Sigmoid colon (tissue), 7 donors: ENCODE measurements around the gene AHNAK. TPM values are rescaled to one million over a fixed set of nuclear protein-coding genes. Genes with fewer than 3 reads are reported as not detected.
"Not testable (repeated sequence)": the region's sequence is repeated elsewhere in the genome, so short reads cannot be mapped to it uniquely, and the experiment has no call there.

Source experiments
- DNase-seq: peaks from one replicate; pipeline ENCODE4 v3.0.0-alpha.2; 2019
- H3K27ac ChIP-seq, 4 donors: fragments of 200-600 bp; sonication (generic); one replicate each; pipeline ENCODE4 v1.5.1; 2016 to 2019; ENCODE audit warnings: mild to moderate bottlenecking in 1 of 4
- H3K27me3 ChIP-seq, 3 donors: fragments of 200-600 bp; sonication (generic); one replicate each; pipeline ENCODE4 v1.5.1; 2019; ENCODE audit warnings: mild to moderate bottlenecking in 1 of 3
- H3K36me3 ChIP-seq, 4 donors: fragments of 200-600 bp; sonication (generic); one replicate each; pipeline ENCODE4 v1.5.1; 2016 to 2019
- H3K4me1 ChIP-seq, 4 donors: fragments of 200-600 bp; sonication (generic); one replicate each; pipeline ENCODE4 v1.5.1; 2017 to 2019
- H3K4me3 ChIP-seq, 4 donors: fragments of 200-600 bp; sonication (generic); one replicate each; pipeline ENCODE4 v1.5.1; 2017 to 2019; ENCODE audit warnings: mild to moderate bottlenecking in 2 of 4, moderate library complexity in 1 of 4
- H3K9me3 ChIP-seq, 4 donors: fragments of 200-600 bp in 3 of 4; sonication (generic) in 3 of 4; one replicate each; pipeline versions ENCODE4 v1.5.1 to v1.6.1; 2013 to 2019
- EP300 ChIP-seq, 4 donors: sonication (generic); formaldehyde crosslinking; IDR thresholded peaks; one replicate each; pipeline ENCODE4 v1.6.1; 2017; ENCODE audit warnings: antibody characterized with exemption in 4 of 4
- POLR2A ChIP-seq, 2 donors: fragments of 450-650 bp; IDR thresholded peaks; one replicate each; pipeline ENCODE4 v1.6.1; 2016; ENCODE audit warnings: antibody characterized with exemption in 2 of 2, mild to moderate bottlenecking in 2 of 2, moderate library complexity in 2 of 2
- POLR2AphosphoS5 ChIP-seq, 4 donors: sonication (generic); formaldehyde crosslinking; IDR thresholded peaks; one replicate each; pipeline ENCODE4 v1.6.1; 2017; ENCODE audit warnings: antibody characterized with exemption in 4 of 4
- WGBS, 2 donors: extraction: QIAGEN DNeasy Blood & Tissue Kit; methylation state at CpG; one replicate each; pipeline ENCODE4 v1.1.7; 2013; 5-methylcytosine and 5-hydroxymethylcytosine counted together
- intact Hi-C: fragments of 100-400 bp; cut with DNase I; formaldehyde crosslinking; loops from one replicate; pipeline ENCODE4 v1.15.1; 2023
- polyA plus RNA-seq, 3 donors: library from polyadenylated mRNA; stranded (reverse); fragments of 200-250 nt; gene quantifications; one replicate each; pipeline ENCODE4 v1.2.3, GENCODE V29; 2013
- total RNA-seq, 4 donors: library from RNA; depleted of rRNA; stranded (reverse); fragments of >200 nt; gene quantifications; one replicate each; pipeline ENCODE4 v1.1.0, GENCODE V29; 2016
- TF ChIP-seq, protein P1 (sequence below), 4 experiments: fragments of 450-650 bp in 3 of 4; fragments of 200-600 bp in 1 of 4; IDR thresholded peaks; one replicate each; pipeline ENCODE4 v1.5.1; 2016 to 2019; ENCODE audit warnings: antibody characterized with exemption in 4 of 4, mild to moderate bottlenecking in 3 of 4, moderate library complexity in 2 of 4
- donor health status: healthy with polysubstance abuse.
- donor health status: Bipolar disorder and iron deficiency.
- donor health status: healthy.

Gene AHNAK
- total and polyA plus RNA-seq, 7 donors = 82.3 to 1,294 (median 751) TPM

- Histone ChIP-seq H3K27ac (no peak overlapping the region), H3K4me1 (peaks cover 0 to 13% (median 8%) of the 10 kb centered on the region in 4 donors), H3K9me3 (no peaks in the 10 kb centered on the region), H3K27me3 (no peaks in the 10 kb centered on the region), H3K4me3 (no peak overlapping the region), H3K36me3 (no peaks in the 10 kb centered on the region)
- intact Hi-C loops = loop anchor here (10.0 kb wide), 1 partner anchor 494 kb away; the partner anchor contains the start of gene SLC3A2
- 55 to 98% methylated on average over 1 of the region's 1 CpG for WGBS, 2 donors
- TF ChIP-seq POLR2AphosphoS5 (IDR thresholded peaks at IDR 0.05) = no peak
- no peak for TF ChIP-seq EP300 (IDR thresholded peaks at IDR 0.05)
- TF ChIP-seq, protein P1, sequence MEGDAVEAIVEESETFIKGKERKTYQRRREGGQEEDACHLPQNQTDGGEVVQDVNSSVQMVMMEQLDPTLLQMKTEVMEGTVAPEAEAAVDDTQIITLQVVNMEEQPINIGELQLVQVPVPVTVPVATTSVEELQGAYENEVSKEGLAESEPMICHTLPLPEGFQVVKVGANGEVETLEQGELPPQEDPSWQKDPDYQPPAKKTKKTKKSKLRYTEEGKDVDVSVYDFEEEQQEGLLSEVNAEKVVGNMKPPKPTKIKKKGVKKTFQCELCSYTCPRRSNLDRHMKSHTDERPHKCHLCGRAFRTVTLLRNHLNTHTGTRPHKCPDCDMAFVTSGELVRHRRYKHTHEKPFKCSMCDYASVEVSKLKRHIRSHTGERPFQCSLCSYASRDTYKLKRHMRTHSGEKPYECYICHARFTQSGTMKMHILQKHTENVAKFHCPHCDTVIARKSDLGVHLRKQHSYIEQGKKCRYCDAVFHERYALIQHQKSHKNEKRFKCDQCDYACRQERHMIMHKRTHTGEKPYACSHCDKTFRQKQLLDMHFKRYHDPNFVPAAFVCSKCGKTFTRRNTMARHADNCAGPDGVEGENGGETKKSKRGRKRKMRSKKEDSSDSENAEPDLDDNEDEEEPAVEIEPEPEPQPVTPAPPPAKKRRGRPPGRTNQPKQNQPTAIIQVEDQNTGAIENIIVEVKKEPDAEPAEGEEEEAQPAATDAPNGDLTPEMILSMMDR (IDR thresholded peaks at IDR 0.05) = no peak
- no peak for TF ChIP-seq POLR2A (IDR thresholded peaks at IDR 0.05)
- no peak for DNase-seq
These were observed 155.9 kb downstream of the AHNAK start for GRCh38 chr11:62390722-62391121.

DNA sequence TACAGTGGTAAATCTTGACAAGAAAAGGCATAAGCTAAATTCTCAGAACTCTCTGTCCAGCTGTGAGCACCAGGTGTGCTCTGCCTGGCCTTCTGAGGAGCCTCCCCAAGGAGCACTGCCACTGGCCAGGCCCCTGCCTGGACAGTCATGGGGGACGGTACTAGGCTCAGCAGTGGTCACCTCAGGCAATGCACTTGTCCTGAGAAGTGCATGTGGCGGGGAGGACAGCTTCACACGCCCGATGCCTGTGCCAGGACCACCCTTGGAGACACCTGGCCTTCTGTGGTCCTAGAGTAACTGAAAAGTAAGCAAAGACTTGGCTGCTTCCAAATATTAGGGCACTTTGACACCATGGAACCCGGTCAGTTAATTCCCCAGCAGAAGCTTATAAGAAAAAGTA is 156.4 kb downstream of the AHNAK start:
- WGBS, 2 donors = 72% methylated on average over 5 of the region's 5 CpGs
- Histone ChIP-seq H3K9me3 (no peaks in the 10 kb centered on the region), H3K36me3 (no peaks in the 10 kb centered on the region), H3K4me3 (no peak overlapping the region), H3K4me1 (peaks cover 0 to 8% (median 4%) of the 10 kb centered on the region in 4 donors), H3K27ac (no peak overlapping the region), H3K27me3 (no peaks in the 10 kb centered on the region)
- no peak for DNase-seq
- TF ChIP-seq EP300 (IDR thresholded peaks at IDR 0.05) (no peak), POLR2AphosphoS5 (IDR thresholded peaks at IDR 0.05) (no peak), POLR2A (IDR thresholded peaks at IDR 0.05) (no peak)
- TF ChIP-seq, protein P1 (IDR thresholded peaks at IDR 0.05) = no peak
- intact Hi-C loops = loop anchor here (10.0 kb wide), 1 partner anchor 495 kb away; the partner anchor contains the start of gene SLC3A2

- no peaks in the 10 kb centered on the region for H3K27me3 ChIP-seq
- H3K27ac ChIP-seq = no peak overlapping the region
- no peak overlapping the region for H3K4me3 ChIP-seq
- TF ChIP-seq POLR2A (IDR thresholded peaks at IDR 0.05) = no peak
- TF ChIP-seq, protein P1 (IDR thresholded peaks at IDR 0.05) = no peak
- TF ChIP-seq POLR2AphosphoS5 (IDR thresholded peaks at IDR 0.05) = no peak
- TF ChIP-seq EP300 (IDR thresholded peaks at IDR 0.05) = no peak
- intact Hi-C loops = no loop called here
- no peaks in the 10 kb centered on the region for H3K4me1 ChIP-seq
- DNase-seq = no peak
- H3K9me3 ChIP-seq = no peaks in the 10 kb centered on the region
- H3K36me3 ChIP-seq = no peaks in the 10 kb centered on the region
- 91 to 93% methylated on average over 11 of the region's 11 CpGs for WGBS, 2 donors
These were observed 157.6 kb downstream of the AHNAK start for GRCh38 chr11:62388999-62389398.

DNA sequence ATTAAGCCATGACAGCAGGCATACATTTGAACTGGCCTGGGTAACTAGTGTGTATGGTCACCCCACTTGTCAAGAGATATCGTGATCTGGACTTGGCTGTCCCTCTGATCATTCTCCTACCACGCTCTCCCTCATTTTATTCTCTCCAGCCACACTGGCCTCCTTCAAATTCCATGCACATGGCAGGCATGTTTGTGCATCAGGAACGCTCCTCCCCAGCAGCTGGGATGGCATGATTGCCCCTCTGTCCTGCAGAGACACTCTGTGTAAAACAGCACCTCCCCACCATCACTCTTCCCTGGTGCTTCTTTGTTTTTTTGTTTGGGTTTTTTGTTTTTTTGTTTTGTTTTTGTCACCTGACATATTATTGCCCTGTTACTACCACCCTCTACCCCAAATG is 159.2 kb downstream of the AHNAK start:
- DNase-seq = no peak
- no peaks in the 10 kb centered on the region for H3K9me3 ChIP-seq
- TF ChIP-seq, protein P1 (IDR thresholded peaks at IDR 0.05) = no peak
- TF ChIP-seq POLR2A (IDR thresholded peaks at IDR 0.05) (no peak), EP300 (IDR thresholded peaks at IDR 0.05) (no peak), POLR2AphosphoS5 (IDR thresholded peaks at IDR 0.05) (no peak)
- 93% methylated on average over 3 of the region's 3 CpGs for WGBS, 2 donors
- no peaks in the 10 kb centered on the region for H3K27me3 ChIP-seq
- H3K27ac ChIP-seq = no peak overlapping the region
- H3K4me1 ChIP-seq = no peaks in the 10 kb centered on the region
- H3K36me3 ChIP-seq = no peaks in the 10 kb centered on the region
- intact Hi-C loops = no loop called here
- H3K4me3 ChIP-seq = no peak overlapping the region

DNA sequence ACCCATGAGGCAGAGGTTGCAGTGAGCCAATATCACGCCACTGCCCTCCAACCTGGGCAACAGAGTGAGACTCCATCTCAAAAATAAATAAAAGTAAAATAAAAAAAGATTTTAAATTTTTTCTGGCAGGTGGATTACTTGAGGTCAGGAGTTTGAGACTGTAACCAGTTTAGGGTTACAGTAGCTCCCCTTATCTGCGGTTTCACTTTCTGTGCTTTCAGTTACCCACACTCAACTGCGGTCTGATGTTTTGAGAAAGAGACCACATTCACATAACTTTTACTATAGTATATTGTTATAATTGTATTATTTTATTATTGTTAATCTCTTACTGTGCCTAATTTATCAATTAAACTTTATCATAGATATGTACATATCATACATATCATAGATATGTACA is 160.5 kb downstream of the AHNAK start:
- WGBS, 2 donors = 79 to 91% methylated on average over 3 of the region's 3 CpGs
- H3K27ac ChIP-seq, DNase-seq, H3K27me3 ChIP-seq, H3K36me3 ChIP-seq, H3K4me1 ChIP-seq, intact Hi-C loops, H3K4me3 ChIP-seq, H3K9me3 ChIP-seq: not testable (repeated sequence)
